ENCODE results near the gene CFP.
A peak's percentile ranks its signal among the peaks of the same experiment; 100 is the strongest.

GRCh38 chrX:47619486-47620302 lies 10.0 kb downstream of the CFP start, which contains the start of gene SYN1:
- TF ChIP-seq CTCF (IDR thresholded peaks at IDR 0.05; ENCODE audit: low read depth, low read length, poor library complexity, severe bottlenecking) = peak; percentile 35
- TF ChIP-seq EZH2phosphoT487 (IDR thresholded peaks at IDR 0.05; ENCODE audit: borderline replicate concordance, low read length) = no peak
